COR-L47 (cell line): Measurements from ENCODE around the gene SMIM30.

ENCODE experiments used
- DNase-seq: peaks from one replicate; lab custom pipeline; 2025; lab: John Stamatoyannopoulos, UW

SMIM30 gene

GRCh38 chr7:113100121-113100603, 18.2 kb downstream of the SMIM30 start:
- peak; percentile 19 for DNase-seq

GRCh38 chr7:113099284-113099919, 19.0 kb downstream of the SMIM30 start:
- no peak for DNase-seq

- DNase-seq: no peak
Observed at GRCh38 chr7:113094517-113095249, 23.7 kb downstream of the SMIM30 start.

GRCh38 chr7:113093561-113093960, 24.8 kb downstream of the SMIM30 start:
- DNase-seq: no peak

- DNase-seq: no peak
Observed at GRCh38 chr7:113092762-113093161, 25.6 kb downstream of the SMIM30 start.

GRCh38 chr7:113087071-113087998, 31.0 kb downstream of the SMIM30 start:
- DNase-seq: no peak

GRCh38 chr7:113086431-113086888, 31.9 kb downstream of the SMIM30 start, which contains the start of gene GPR85:
Gene GPR85, minus strand, starts transcription at chr7:113086827. Its CDS starts 2,106 bp downstream, at chr7:113084721.
- DNase-seq: peak; percentile 51

DNA sequence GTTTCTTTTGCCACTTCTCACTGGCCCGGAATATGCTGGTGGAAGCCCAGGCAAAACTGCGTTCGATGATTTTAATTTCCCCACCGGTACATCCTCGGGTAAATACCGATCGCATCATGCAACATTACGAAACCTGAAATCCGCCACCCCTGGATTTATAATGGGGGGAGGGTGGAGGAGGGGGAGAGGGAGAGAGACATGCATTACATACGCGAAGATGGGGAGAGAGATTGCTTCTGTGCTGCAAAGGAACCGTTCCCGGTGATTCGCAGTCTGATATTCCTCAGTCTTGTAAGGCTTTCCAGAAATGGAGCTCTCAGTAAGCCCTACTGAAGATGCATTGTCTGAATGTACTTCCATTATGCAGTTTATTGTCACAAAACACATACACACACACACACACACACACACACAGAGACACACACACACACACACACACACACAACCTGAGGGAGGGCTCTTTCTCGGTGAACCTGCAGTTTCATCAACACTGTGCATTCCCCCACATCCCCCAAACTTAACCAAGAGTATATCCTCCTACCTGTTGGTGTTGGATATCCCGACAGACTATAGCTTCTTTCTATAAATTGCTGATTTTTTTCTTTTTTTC, 32.5 kb downstream of the SMIM30 start:
- peak; percentile 38 for DNase-seq

DNA sequence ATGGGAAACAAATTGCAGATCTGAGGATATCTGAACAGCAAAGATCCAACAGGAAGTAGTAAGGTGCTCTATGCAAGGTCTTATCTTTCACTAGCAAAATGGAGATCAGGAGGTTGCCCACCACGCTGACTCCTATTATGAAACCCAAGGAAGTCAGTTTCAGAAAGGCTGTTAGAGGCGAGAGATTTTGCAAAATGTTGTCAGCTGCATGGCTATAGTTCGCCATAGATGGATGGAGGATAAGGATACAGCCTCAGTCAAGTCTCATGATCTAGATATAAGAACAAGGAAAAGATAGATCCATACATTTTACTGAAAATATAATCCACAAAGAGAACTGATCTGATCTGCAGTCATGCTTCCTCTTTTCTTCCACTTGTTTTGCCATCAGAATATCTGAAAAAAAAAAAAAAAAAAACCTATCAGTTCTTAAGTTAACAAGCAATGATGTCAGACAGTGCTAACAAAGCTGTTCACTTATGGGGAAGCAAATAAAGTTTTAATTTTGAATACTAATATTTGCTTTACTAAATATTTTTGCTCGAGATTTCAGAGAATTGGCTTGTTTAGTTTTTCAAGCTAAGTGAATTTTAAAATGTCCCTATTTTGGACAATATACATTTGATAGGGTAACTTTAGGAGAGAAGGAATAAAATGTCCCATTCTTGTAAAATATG, 33.7 kb downstream of the SMIM30 start:
- DNase-seq: no peak

- no peak for DNase-seq
Observed at GRCh38 chr7:113083816-113084495, 34.4 kb downstream of the SMIM30 start.

DNA sequence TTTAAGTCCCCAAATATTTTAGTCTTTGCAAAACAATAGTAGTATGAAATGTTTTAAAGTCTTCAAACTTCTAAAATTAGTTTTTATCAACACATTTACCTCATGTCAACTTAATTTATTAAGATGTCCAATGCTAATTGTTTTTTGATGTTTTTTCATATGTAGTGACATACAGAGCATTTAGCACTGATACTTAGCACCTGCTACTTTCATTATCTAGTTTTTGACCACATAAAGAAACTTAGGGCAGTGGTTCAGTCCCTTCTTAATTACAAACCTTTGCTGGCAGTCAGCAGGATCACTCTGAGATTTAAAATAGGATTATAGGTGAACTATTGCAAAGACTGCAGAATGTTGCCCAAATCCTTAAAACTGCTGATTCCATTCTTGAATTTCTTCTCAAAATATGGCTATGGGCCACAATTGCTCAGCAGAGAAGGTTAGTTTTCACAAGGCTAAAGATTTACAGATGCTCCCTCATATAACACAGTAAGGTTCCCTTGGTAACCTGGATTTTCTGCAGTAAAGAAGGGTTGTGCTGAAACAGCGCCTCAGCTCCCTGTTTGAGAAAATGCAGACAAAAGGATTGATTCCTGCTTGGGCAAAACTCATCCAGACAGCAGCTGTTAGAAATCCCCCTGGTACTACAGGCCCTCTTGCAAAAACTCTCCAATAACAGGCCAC, 35.1 kb downstream of the SMIM30 start:
- DNase-seq: no peak

DNA sequence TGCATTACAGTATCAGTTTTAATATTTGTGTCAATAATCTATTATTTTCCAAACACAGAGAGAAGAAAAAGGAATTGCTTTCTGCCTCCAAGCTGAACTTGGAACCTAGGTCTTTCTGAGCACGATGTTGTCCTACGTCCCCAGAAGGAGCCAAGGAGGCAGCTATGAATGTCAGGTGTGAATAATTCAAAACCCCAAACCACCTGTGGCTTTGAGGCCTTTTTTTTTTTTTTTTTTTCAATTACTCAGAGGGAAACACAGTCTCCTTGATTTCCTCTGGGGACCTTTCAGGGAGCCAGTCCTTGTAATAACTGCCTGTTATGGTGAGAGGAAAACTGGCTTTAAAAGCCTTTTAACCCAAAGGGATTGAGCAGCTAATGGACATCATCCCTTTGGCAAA, 40.0 kb downstream of the SMIM30 start:
- DNase-seq: no peak

- no peak for DNase-seq
Observed at GRCh38 chr7:113076703-113077102, 41.7 kb downstream of the SMIM30 start.

- DNase-seq: no peak
Observed at GRCh38 chr7:113071465-113071864, 46.9 kb downstream of the SMIM30 start.
